ENCODE measurements around the gene MAST4. TPM values are rescaled to one million over a fixed set of nuclear protein-coding genes. Genes with fewer than 3 reads are reported as not detected.

The MAST4 gene
- total and polyA plus RNA-seq, 2 of the 8 experiments (the other 6 are each of a cell fraction or from before 2014, with no cell fraction given) = 1.5 to 2.6 TPM

GRCh38 chr5:67021962-67022361 lies 425.8 kb downstream of the MAST4 start:
- no peak for DNase-seq (ENCODE audit: low read depth in 1 of 2, low spot score in 2 of 2)
- WGBS, 2 experiments (ENCODE audit: extremely low coverage in 1 of 2, insufficient coverage in 1 of 2, insufficient read length in 1 of 2, insufficient replicate concordance in 2 of 2, low coverage in 1 of 2, low lambda C conversion rate in 2 of 2, missing lambda C conversion rate in 1 of 2) = 87% methylated on average over 3 of the region's 3 CpGs; no CpG with 5 or more reads in 1 of the 2 experiments

More at GRCh38 chr5:67021962-67022361, 425.8 kb downstream of the MAST4 start:
- Histone ChIP-seq H2BK15ac (ENCODE audit: low read length) (no peak overlapping the region), H4K20me1 (replicated peaks in 1 of 2; ENCODE audit: control insufficient read depth in 1 of 2, insufficient read depth in 2 of 2, low read length in 2 of 2) (no peaks in the 10 kb centered on the region), H3K56ac (replicated peaks; ENCODE audit: insufficient read length, low read depth, low read length) (no peak overlapping the region), H3K9ac (replicated peaks in 1 of 4; ENCODE audit: extremely low read depth in 1 of 4, low read depth in 3 of 4, low read length in 3 of 4) (no peak overlapping the region), H2AK5ac (ENCODE audit: low read depth, low read length) (no peak overlapping the region), H4K8ac (ENCODE audit: extremely low read depth, insufficient read depth, low read length) (no peak overlapping the region), H2BK12ac (ENCODE audit: low read depth, low read length) (no peak overlapping the region), H2BK120ac (replicated peaks; ENCODE audit: low read depth, low read length) (no peak overlapping the region), H3K4ac (replicated peaks; ENCODE audit: insufficient read length, low read depth, low read length) (no peak overlapping the region), H2BK5ac (ENCODE audit: low read depth, low read length) (no peak overlapping the region), H4K91ac (replicated peaks; ENCODE audit: insufficient read length, low read length) (no peak overlapping the region), H3K9me3 (ENCODE audit: insufficient read depth in 2 of 2, low read depth in 1 of 2, low read length in 1 of 2) (no peaks in the 10 kb centered on the region), H2AFZ (ENCODE audit: low read length) (no peak overlapping the region), H3K4me2 (ENCODE audit: insufficient read depth in 1 of 2, low read depth in 2 of 2, low read length in 2 of 2) (no peak overlapping the region), H3K14ac (ENCODE audit: insufficient read length) (no peak overlapping the region), H2BK20ac (ENCODE audit: low read length) (no peak overlapping the region), H3K27me3 (replicated peaks in 1 of 4; ENCODE audit: control insufficient read depth in 3 of 4, extremely low read depth in 1 of 4, insufficient read depth in 3 of 4, low read length in 3 of 4) (no peaks in the 10 kb centered on the region), H3K4me3 (ENCODE audit: extremely low read depth in 1 of 4, insufficient read depth in 2 of 4, low read depth in 3 of 4, low read length in 4 of 4) (no peak overlapping the region), H3K79me1 (ENCODE audit: low read depth, low read length) (no peaks in the 10 kb centered on the region), H3K23ac (ENCODE audit: insufficient read length) (no peak overlapping the region), H3K79me2 (ENCODE audit: control insufficient read depth in 1 of 2, insufficient read depth in 2 of 2, low read length in 2 of 2) (no peaks in the 10 kb centered on the region), H4K5ac (ENCODE audit: insufficient read length, low read depth, low read length) (no peak overlapping the region), H3K27ac (ENCODE audit: low read depth, low read length) (no peak overlapping the region), H3K36me3 (ENCODE audit: control insufficient read depth in 2 of 4, insufficient read depth in 4 of 4, low read length in 3 of 4) (no peaks in the 10 kb centered on the region), H3K18ac (ENCODE audit: extremely low read depth, low read length) (no peak overlapping the region), H3K4me1 (replicated peaks in 1 of 4; ENCODE audit: control insufficient read depth in 3 of 4, insufficient read depth in 4 of 4, low read length in 3 of 4) (peaks cover 0 to 2% (median 0%) of the 10 kb centered on the region in 4 experiments; a peak in 1 of 7 replicates), H3K23me2 (ENCODE audit: low read depth, low read length) (no peaks in the 10 kb centered on the region)
- FAIRE-seq = no peak
- ChIA-PET POLR2A (ENCODE audit: partially characterized antibody) (no interaction called here), CTCF (ENCODE audit: partially characterized antibody) (interaction anchor here (0.7 to 1.0 kb wide), 3 partner anchors 12 to 128 kb away, joined by 3 to 5 read pairs (median 3); no protein-coding TSS in a partner anchor)
- TF ChIP-seq EGR1 (IDR thresholded peaks at IDR 0.05; ENCODE audit: borderline replicate concordance, low read depth, low read length) (no peak), ZNF274 (IDR thresholded peaks at IDR 0.05; ENCODE audit: borderline replicate concordance, extremely low read depth, low read length) (no peak), GTF2F1 (IDR thresholded peaks at IDR 0.05; ENCODE audit: borderline replicate concordance, low read depth, low read length) (no peak), CREB1 (IDR thresholded peaks at IDR 0.05) (no peak), E2F6 (IDR thresholded peaks at IDR 0.05) (no peak), HDAC6 (IDR thresholded peaks at IDR 0.05; ENCODE audit: low read depth, low read length) (no peak)

All from H1 (cell line).